Activated T-cell treated with anti-CD3 and anti-CD28 coated beads, Interleukin-2, amount 50 U/mL, for 1 hour (primary cell): ENCODE measurements around the gene THNSL1.
"Not testable (repeated sequence)": the region's sequence is repeated elsewhere in the genome, so short reads cannot be mapped to it uniquely, and the experiment has no call there.

ENCODE experiments used
- DNase-seq: peaks from one replicate; pipeline ENCODE4 v3.0.0-alpha.2; 2020

Gene THNSL1

DNA sequence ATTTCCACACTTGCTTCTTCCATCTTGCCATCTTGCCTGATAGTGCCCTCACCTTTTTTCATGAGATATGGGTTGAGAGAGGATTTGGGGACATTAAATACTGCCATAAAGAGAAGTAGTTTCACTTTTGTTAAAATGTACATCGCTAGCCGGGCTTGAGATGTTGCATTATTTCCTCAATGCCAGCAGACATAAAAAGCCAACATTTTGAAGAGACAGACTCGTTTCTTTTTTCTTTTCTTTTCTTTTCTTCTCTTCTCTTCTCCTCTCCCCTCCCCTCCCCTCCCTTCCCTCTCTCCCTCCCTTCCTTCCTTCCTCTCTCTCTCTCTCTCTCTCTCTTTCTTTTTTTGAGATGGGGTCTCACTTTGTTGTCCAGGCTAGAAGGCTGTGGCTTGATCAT is 18.4 kb upstream of the THNSL1 start:
- DNase-seq = no peak

DNA sequence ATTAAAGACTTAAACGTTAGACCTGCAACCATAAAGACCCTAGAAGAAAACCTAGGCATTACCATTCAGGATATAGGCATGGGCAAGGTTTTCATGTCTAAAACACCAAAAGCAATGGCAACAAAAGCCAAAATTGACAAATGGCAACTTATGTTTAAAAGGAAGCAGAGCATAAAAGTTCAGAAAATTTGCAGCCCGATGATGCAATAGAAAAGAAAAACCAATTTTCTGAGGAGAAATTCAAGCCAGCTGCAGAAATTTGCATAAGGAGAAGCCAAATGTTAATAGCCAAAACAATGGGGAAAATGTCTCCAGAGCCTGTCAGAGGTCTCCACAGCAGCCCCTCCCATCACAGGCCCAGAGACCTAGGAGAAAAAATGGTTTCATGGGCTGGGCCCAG is 4.8 kb upstream of the THNSL1 start:
- DNase-seq = not testable (repeated sequence)

DNA sequence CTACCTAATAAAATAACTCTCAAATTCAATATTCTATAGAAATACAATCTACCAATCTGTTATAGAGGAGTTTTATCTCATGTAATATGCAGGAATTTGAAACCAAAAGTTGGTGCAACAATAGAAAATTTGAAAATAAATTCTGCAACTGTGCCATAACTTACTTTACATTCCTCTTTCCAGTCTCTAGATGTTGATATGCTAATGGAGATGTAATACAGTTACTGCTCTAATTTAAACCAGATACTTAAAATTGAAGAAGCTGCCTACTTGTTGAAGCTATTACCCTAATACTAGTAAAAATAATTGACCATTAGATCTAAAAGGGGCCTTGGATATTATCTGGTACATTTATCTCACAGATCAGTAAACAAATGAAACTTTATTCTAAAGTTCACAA is 1.8 kb upstream of the THNSL1 start:
- no peak for DNase-seq

DNA sequence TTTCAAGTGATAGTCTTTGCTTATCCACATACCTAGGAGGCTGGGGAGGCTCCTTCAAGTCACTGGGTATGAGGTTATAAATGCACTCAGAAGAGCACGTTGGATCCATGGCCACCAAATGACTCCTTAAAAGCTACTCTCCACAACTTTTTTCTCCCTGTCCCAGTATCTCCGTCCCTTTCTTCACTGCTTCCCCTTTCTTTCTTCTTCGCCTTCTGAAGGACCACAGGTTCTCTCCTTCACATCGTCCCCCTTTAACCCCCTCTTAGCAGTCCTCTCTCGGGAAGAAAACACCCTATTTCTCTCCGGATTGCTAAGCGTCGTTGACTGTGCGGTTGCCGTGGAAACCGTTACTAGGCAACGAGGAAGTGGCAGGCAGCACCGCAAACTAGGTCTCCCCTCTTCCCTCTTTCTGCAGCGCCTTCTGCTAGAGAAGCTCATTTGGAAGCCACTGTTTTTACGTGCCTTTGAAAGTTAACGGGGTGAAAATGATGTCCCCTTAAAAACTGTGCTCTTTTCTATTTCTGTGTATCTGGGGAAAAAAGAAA is 510 bp upstream of the THNSL1 start, which contains the start of gene ENKUR:
TSS of gene ENKUR (minus strand) at position 331 of the 548 bp plus-strand sequence. CDS start at position 109, 222 bp downstream.
- DNase-seq = peak; percentile 86

DNA sequence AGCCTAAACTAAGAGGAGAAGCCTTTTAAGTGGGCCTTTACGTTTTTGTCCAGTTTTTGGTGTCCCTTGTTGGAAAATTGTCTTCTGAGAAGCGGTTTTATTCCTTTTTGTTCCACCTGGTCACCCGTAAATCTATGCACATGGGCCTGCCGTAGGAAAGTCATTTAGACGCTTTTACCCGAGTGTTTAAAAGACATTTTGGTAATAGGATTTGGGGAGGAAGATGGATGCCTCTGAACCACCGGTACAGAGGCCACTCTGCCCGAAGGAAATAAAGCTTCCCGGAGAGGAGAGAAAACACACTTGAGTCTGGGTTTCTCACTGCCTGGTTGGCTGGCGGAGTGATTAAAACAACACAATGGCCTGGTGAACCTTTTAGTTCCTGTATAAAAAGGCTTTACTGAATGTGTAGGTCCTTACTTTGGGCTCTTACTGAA is 760 bp downstream of the THNSL1 start:
- DNase-seq = peak; percentile 33

DNA sequence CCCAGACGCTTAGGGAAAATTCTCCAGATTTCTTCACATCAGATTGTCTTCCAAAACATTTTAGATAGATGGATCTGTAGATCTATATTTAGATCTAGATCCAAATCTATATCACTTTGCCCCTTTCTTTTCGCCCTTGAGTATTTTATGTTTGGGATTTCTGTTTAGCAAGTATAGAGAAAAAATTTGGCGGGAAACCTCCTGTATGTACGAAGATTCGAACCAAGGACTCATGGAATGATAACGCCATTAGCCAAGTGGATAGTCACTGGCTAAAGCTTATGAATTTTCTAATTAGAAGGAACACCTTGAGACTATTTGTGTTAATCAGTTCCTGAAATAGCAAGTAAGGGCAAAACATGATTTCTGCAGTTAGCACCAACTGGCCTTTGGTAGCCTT is 1.2 kb downstream of the THNSL1 start:
- DNase-seq = no peak

DNA sequence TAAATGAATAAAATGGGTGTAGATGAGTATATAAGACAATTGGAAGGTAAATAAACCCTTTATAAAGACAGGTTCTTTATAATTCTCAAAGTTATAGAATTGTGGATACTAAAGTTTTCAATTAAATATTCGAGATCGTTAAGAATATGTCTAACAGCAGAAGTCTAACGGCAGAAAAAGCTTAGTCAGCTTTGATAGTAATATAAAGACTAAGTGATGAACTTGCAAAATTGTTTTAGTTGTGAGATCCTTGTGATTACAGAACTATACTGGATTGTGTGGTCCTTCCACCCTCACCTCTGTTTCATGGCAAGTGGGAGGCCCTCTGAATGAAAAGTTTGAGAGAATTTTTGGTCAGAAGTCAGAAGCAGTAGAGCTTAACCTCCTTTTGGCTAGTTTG is 2.3 kb downstream of the THNSL1 start:
- DNase-seq = no peak

DNA sequence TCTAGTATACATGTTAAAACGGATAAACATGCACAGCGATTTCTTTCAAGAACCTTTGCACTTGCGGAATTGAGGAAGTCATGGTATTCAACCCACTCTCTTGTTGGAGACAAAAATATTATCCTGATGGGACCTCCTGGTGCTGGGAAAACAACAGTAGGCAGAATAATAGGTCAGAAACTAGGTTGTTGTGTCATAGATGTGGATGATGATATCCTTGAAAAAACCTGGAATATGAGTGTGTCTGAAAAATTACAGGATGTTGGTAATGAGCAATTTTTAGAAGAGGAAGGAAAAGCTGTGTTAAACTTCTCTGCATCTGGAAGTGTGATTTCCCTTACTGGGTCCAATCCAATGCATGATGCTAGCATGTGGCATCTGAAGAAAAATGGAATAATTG is 6.9 kb downstream of the THNSL1 start:
- no peak for DNase-seq

DNA sequence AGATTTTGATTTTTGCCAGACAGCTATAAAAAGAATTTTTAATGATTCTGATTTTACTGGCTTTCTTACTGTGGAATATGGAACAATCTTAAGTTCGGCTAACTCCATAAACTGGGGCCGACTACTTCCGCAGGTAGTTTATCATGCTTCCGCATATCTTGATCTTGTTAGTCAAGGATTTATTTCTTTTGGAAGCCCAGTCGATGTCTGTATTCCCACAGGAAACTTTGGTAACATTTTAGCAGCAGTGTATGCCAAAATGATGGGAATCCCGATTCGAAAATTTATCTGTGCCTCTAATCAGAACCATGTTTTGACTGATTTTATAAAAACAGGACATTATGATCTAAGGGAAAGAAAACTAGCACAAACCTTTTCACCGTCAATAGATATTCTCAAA is 8.1 kb downstream of the THNSL1 start:
- no peak for DNase-seq

DNA sequence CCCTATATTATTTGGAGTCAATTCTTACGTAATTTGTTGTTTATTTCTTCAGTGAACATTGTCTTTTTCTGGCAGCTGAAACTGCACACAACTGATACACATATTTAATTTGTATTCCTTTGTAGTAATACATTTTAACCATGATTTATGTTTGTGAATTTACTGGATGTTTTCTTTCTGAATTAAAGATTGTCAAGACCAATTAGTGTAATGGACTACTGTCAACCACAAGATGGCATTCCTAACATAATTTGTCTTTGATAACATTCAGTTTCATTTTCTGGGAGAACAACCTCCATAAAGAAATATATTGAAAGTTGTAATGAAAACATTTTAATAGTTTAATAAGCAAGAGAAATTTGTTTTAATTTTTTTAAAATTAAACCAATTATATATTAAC is 10.1 kb downstream of the THNSL1 start:
- DNase-seq = no peak

DNA sequence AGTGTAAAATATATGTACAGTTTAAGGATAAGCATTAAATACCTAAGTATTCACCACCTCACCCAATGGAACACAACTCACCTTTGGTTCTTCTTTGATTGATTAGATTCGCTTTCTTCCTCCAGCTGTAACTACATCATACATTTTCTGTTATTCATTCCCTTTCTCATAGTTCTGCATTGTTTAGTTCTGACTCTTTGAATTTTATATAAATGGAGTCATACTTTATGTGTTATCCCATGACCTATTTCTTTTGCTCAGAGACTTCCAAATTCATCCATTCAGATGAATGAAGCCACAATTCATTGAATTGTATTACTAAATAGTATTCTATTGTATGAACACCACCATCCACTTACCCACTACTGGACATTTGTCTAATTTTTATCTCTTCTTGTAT is 12.3 kb downstream of the THNSL1 start:
- no peak for DNase-seq

DNA sequence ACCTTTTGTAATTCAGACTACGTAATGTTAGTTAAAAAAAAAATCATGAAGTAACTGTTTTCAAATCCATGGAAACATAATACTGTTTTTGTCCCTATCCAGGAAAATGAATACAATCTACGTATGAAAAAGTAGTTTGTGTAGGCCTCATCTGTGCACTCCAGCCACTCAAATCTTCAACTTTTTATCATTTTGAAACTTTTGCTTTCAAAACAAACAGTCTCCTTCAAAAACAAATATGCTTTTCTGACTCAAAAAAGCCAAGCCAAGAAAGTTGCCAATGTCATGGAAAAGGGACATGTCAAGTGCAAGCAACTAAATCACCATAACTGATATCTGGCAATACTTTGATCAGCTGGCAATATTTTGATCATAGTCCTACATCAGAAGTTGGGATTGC is 13.1 kb downstream of the THNSL1 start:
- DNase-seq = no peak

DNA sequence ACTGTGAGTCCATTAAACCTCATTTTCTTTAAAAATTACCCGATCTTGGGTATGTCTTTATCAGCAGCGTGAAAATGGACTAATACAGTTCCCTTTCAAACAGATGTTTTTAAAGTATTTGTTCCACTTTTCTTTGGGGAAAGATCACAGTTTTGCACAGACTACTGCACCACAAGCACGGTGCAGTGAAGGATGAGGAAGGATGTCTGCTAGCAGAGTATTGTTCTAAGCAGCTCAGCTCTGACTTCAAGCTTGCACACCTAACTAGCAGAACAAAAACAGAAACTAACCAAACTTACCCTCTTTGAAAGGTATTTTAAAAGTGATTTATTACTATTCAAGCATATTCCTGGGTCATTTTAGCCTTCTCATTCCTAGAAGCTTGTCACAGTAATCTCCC is 20.0 kb downstream of the THNSL1 start:
- no peak for DNase-seq

DNA sequence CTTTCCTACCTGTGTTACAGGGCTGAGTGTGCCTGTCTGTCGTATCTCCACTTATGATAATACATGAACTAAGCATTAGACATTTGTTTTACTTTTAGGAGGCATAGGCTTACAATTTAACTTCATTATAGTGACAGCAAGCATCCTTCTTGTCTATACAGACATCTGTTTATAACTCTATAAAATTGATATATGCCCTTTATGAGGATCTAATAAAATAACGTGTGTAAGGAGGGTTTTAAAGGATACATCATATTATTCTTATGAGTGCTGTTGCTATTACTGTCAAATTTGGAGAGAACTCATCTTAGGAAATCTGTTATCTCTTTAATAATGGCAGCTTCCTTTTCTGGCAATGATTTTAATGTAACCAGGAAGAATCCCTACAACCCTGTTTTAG is 21.9 kb downstream of the THNSL1 start:
- DNase-seq = no peak

DNA sequence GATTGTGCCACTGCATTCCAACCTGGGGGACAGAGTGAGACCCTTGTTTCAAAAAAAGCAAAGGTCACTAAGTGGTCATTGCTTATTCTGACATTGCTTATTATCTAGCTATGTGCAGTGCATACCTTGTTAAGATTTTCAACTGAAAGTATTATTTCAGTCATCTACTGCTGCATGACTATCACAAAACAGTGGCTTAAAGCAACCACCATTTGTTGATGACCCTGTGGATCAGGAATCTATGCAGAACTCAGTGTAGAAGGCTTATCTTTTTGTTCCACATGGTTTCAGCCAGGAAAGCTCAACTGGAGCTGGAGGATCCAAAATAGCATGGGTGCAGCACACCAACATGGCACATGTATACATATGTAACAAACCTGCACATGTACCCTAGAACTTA is 23.1 kb downstream of the THNSL1 start:
- no peak for DNase-seq

DNA sequence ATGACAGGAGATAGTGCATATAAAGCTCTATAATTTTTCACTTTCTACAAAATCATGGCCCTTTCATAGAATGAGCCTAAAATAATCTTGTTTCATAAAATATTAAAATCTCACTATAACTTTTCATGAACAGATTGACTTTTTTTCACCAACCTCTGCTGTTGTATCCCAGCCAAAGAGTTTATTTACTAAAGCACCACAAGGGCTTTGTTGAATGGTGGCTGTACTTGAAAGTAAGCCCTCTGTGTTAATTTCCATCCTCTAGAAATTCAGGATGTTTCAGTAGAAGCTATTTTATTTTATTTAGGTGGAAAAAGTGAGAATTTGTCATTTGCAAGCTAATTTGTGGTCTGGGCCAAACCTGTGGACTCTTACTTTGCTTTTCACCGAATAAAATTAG is 30.2 kb downstream of the THNSL1 start:
- no peak for DNase-seq

DNA sequence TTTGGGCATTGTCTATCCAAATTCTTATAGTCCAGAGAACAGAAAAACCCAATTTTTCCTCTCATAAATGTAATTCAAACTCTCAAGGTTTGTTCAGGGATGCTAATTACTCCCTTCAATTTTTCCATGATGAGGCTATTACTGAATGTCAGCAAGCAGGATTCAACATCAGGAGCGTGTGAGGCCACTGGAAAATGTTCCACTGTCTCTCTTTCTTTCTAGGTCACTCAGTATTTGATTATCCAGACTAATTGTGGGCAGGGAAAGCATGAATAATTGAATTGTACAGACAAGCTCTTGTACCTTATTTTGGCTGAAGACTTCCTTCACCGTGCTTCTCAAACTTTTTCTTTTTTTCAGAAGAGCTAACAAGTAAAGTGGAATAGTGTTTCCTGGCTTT is 30.7 kb downstream of the THNSL1 start:
- no peak for DNase-seq

DNA sequence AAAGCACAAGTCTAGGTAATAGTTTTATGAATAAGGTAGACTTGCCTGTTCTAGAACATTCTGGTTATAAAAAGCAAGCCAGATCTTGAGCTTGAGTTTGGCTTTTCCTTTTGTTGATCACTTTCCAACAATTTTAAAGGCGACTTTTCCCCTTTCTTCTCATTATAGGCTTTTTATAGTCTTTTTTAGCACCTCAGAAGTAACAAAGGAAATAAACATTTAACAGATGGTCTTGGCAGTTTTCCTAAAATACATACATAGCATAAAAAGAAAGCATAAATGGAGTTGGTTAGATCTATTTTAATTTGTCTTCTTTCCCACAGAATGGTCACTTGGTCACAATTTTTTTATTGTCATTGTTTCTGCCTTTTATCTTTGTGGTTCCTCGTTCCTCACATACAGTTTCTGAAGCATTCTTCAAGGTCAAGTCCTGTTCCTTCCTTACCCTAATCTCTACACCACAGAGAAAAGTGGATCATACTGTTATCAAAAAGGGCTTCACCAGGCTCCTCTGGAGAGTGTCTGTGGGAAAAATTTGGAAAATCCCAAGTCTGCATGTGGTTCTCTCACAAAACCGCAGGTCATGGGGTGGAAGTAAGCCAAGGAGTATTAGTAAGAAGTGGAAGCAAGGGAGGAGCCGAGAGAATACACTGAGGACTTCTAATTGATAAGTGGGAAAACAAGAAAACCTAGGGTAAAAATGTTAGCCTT is 31.3 kb downstream of the THNSL1 start:
- no peak for DNase-seq

DNA sequence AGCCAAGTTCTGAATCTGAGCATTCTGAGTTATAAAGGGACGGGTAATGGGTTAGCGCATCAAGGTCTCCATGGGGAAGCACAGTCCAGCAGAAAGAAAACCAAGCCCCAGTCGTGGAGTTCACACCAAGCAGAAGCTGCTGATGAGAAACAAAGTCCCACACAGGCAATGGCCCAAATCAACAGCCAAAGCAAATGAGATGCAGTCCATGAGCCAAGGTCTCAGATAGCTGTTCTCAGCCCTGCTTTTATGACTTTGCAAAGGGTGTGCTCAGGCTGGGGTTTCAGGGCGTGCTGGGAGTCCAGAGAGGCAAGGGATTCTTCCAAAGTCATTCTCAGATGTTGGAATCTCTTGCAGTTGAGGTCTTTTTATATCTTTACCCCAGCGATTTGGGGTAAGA is 32.0 kb downstream of the THNSL1 start:
- no peak for DNase-seq

DNA sequence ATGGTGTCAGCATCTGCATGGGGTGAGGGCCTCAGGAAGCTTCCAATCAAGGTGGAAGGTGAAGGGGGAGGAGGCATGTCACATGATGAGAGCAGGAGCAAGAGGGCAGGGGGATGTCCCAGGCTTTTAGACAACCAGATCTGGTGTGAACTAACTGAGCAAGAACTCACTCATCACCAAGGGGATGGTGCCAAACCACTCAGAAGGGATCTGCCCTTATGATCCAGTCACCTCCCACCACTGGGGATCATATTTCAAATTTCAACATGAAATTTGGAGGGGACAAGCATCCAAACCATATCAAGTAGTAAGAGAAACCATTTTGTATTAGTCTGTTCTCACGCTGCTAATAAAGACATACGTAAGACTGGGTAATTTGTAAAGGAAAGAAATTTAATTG is 33.6 kb downstream of the THNSL1 start:
- DNase-seq = no peak

DNA sequence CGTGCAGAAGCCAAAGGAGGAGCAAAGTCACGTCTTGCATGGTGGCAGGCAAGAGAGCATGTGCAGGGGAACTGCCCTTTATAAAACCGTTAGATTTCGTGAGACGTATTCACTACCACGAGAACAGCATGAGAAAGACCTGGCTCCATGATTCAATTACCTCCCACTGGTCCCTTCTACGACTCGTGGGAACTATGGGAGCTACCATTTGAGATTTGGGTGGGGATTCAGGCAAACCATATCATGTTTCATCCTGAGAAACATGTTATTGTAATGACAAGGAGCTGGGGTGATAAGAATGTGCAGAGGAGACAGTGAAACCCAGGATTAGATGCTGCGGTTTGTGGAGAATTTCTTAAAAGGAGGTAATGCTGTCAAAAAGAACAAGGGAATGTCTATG is 34.0 kb downstream of the THNSL1 start:
- DNase-seq = no peak

DNA sequence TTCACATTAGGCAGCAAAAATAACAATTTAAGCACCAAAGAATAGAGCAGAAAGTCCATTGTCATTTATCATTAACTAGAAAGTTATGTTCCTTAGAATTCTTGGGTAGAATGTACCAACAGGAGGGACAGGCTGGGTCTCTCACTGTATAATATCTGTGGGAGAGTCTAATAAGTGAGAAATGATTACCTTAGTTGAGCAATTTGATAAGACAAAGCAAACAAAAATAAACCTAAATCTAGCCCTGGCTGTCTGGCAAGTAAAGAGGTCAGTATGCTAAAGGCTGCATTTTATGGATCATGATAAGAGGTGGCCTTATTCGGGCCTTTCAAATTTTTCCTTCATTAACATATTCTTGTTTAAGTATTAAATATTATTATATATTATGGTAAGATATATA is 35.6 kb downstream of the THNSL1 start:
- no peak for DNase-seq

DNA sequence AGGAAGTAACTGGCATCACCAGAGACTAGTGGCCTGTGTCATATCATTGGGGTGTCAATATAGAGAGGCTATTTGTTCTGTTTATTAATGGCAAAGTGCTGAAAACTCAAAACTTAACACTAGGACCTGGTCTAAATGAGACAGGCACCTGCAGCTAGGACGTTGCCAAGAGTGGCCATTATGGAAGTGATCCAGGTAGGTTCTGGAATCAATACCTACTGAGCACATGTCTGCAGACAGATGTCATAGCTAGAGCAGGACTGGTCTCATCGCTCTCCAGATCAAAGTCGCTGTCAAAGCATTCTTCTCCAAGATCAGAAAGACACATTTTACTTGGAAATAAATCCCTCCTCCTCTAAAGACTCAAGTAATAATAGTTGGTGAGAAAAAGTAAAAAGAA is 40.3 kb downstream of the THNSL1 start:
- DNase-seq = no peak

DNA sequence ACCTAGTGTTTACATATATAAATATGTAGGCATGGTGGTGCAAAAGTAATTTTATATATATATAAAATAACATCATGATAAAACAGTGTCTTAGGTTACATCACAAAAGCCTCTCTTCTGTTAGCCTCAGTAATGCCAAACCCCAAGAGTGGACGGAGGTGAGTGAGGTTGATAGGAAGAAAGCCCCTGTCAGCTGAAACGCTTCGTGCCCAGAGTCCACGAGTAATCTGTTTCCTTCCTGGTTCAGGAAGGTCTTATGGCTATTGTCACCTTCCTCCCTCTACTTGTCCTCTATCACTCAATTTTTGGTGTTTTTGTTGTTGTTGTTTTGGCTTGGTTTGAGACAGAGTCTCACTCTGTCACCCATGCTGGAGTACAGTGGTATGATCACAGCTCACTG is 41.5 kb downstream of the THNSL1 start:
- DNase-seq = no peak

DNA sequence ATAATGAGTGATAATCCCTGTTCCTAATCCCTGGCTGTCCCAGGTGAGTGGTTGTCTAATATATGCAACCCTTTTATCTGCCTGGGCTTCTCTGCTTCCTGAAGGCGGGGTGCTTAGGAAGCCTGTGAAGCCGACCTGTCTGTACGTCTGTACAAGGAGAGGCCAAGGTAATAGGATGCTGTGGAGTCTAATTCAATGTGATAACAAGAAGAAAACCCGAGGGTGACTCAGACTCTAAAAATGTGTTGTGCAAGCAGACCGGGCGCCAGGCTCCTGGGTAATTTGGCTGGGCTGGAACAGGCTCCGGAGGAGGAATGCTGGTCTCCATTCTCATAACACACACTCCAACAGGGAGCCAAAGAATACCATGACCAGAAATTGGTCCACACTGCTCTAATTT is 43.6 kb downstream of the THNSL1 start:
- no peak for DNase-seq
